ENCODE results near the gene MAGI3. TPM values are rescaled to one million over a fixed set of nuclear protein-coding genes. Genes with fewer than 3 reads are reported as not detected.

MAGI3 gene
- polyA plus RNA-seq: 10 to 100 TPM in 1 of 2 donors, 1 to 10 TPM in 1; 7.8 to 11.7 TPM

DNA sequence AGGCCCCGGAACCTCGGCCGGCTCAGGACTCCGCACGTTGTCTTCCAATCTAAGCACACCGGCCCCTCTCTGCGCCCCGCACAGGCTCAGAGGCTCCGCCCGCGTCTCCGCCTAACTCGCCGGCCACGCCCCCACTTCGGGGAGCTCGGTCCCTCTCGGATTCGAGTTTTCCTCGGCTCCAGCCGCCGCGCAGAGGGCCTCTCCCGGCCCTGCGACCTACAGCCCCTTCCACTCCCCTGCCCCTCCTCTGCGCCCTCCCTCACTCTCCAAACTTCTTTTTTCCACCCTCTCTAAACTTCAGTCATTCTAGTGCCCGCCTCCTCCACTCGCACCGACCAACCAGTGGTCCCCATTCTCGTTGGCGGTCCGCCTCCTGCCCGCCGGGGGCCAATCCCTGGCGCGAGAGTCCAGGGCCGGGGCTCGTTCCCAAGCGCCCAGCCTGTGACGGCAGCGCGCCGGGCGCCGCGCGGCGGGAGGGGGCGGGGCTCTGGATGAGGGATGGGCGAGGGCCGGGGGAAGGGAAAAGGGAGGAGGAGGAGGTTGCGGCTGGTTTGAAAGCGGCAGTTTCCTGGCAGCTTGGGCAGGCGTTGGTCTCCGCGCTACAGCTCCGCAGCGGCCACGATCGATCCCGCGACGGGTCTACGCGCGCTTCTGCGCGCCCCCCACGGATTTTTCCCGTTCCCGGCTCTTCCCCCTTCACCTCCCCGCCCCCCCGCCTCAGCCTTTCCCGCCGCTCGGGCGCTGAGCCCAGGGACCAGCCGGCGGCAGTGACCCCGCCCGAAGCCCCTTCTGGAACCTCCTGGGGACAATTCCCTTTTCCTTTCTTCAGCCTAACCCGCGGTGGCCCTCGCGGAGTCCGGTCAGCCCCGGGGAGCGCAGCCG, at the start of gene MAGI3:
Gene MAGI3 (plus strand): TSS at position 563 of the 882 bp plus-strand sequence. CDS start 519 bp downstream, outside the sequence.
- 0 to 1% methylated on average over 89 of the region's 89 CpGs for whole genome bisulfite sequencing, 2 donors
- peak within 1 kb of the TSS; percentile 80 to 85 for H3K4me3 ChIP-seq (ENCODE audit: low read depth in 1 of 2, low read length in 2 of 2)
- no peaks in the 10 kb centered on the region for H3K27me3 ChIP-seq (ENCODE audit: control insufficient read depth in 1 of 2, insufficient read depth in 2 of 2, low read length in 2 of 2)
- no peaks in the 10 kb centered on the region for H3K36me3 ChIP-seq (ENCODE audit: control insufficient read depth in 2 of 2, insufficient read depth in 2 of 2, low read length in 1 of 2)
- peaks cover 0 to 2% of the 10 kb centered on the region in 2 donors for H3K9me3 ChIP-seq (ENCODE audit: control insufficient read depth in 2 of 2, insufficient read depth in 1 of 2, low read depth in 1 of 2, low read length in 1 of 2)
- peak within 1 kb of the TSS; percentile 86 to 94 for H3K27ac ChIP-seq (ENCODE audit: low read depth in 2 of 2, low read length in 1 of 2)
- H3K4me1 ChIP-seq (ENCODE audit: control insufficient read depth in 2 of 2, insufficient read depth in 2 of 2, low read length in 1 of 2): no peaks in the 10 kb centered on the region

DNA sequence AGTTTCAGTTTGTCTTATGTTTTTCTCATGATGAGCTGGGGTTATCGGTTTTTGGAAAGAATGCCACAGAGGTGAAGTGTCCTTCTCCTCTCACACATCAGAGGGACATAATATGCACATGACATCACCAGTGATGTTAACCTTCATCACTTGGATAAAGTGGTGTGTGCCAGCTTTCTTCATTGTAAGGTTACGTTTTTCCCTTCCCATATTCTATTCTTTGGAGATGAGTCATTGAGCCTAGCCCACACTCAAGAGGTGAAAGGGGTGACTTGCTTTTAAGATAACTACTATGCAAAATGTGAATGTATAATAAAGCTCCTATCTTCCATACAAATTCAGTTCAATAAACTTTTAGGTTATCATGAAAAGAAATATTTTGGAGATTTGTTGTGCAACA, 36.7 kb upstream of the MAGI3 start:
- Histone ChIP-seq H3K27me3 (ENCODE audit: control insufficient read depth in 1 of 2, insufficient read depth in 2 of 2, low read length in 2 of 2) (no peaks in the 10 kb centered on the region), H3K27ac (ENCODE audit: low read depth in 2 of 2, low read length in 1 of 2) (no peak overlapping the region)
- WGBS, 2 donors: 56 to 57% methylated on average over 2 of the region's 2 CpGs

DNA sequence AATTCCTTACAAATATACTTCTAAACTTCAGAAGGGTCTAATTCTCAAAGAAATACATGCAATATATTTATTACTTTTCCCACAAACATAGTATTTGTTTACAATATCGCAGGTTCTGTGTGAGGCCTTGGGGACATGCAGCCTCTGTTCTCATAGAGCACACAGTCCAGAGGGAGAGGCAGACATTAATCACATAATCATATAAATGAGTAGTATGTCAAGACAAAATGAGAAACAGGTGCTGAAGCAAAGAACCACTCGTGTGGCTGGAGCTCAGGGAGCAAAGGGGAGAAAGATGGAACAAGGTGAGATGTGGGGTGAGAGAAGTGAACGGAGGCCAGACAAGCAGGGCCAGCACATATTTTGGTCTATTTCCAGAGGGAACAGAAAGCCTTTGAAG, 26.4 kb upstream of the MAGI3 start:
- Histone ChIP-seq H3K4me3 (ENCODE audit: low read depth in 1 of 2, low read length in 2 of 2) (no peak overlapping the region), H3K9me3 (ENCODE audit: control insufficient read depth in 2 of 2, insufficient read depth in 1 of 2, low read depth in 1 of 2, low read length in 1 of 2) (no peaks in the 10 kb centered on the region), H3K36me3 (ENCODE audit: control insufficient read depth in 2 of 2, insufficient read depth in 2 of 2, low read length in 1 of 2) (no peaks in the 10 kb centered on the region), H3K4me1 (ENCODE audit: control insufficient read depth in 2 of 2, insufficient read depth in 2 of 2, low read length in 1 of 2) (no peaks in the 10 kb centered on the region), H3K27me3 (ENCODE audit: control insufficient read depth in 1 of 2, insufficient read depth in 2 of 2, low read length in 2 of 2) (no peaks in the 10 kb centered on the region), H3K27ac (ENCODE audit: low read depth in 2 of 2, low read length in 1 of 2) (no peak overlapping the region)
- 54 to 60% methylated on average over 3 of the region's 3 CpGs for WGBS, 2 donors

More for the DNA sequence above, 36.7 kb upstream of the MAGI3 start:
- Histone ChIP-seq H3K9me3 (ENCODE audit: control insufficient read depth in 2 of 2, insufficient read depth in 1 of 2, low read depth in 1 of 2, low read length in 1 of 2) (no peaks in the 10 kb centered on the region), H3K4me1 (ENCODE audit: control insufficient read depth in 2 of 2, insufficient read depth in 2 of 2, low read length in 1 of 2) (no peaks in the 10 kb centered on the region), H3K36me3 (ENCODE audit: control insufficient read depth in 2 of 2, insufficient read depth in 2 of 2, low read length in 1 of 2) (no peaks in the 10 kb centered on the region), H3K4me3 (ENCODE audit: low read depth in 1 of 2, low read length in 2 of 2) (no peak overlapping the region)

DNA sequence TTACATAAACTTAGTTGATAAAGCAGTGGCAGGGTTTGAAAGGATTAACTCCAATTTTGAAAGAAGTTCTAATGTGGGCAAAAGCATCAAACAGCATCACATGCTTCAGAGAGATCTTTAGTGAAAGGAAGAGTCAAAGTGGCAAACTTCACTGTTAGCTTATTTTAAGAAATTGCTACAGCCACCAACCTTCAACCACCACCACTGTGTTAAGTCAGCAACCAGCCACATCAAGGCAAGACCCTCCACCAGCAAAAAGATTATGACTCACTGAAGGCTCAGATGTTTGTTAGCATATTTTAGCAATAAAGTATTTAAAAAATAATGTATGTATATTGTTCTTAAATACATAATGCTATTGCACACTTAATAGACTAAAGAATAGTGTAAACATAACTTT, 21.3 kb upstream of the MAGI3 start:
- Histone ChIP-seq H3K4me3 (ENCODE audit: low read depth in 1 of 2, low read length in 2 of 2) (no peak overlapping the region), H3K36me3 (ENCODE audit: control insufficient read depth in 2 of 2, insufficient read depth in 2 of 2, low read length in 1 of 2) (no peaks in the 10 kb centered on the region), H3K27ac (ENCODE audit: low read depth in 2 of 2, low read length in 1 of 2) (no peak overlapping the region), H3K27me3 (ENCODE audit: control insufficient read depth in 1 of 2, insufficient read depth in 2 of 2, low read length in 2 of 2) (no peaks in the 10 kb centered on the region), H3K4me1 (ENCODE audit: control insufficient read depth in 2 of 2, insufficient read depth in 2 of 2, low read length in 1 of 2) (no peaks in the 10 kb centered on the region), H3K9me3 (ENCODE audit: control insufficient read depth in 2 of 2, insufficient read depth in 1 of 2, low read depth in 1 of 2, low read length in 1 of 2) (no peaks in the 10 kb centered on the region)

DNA sequence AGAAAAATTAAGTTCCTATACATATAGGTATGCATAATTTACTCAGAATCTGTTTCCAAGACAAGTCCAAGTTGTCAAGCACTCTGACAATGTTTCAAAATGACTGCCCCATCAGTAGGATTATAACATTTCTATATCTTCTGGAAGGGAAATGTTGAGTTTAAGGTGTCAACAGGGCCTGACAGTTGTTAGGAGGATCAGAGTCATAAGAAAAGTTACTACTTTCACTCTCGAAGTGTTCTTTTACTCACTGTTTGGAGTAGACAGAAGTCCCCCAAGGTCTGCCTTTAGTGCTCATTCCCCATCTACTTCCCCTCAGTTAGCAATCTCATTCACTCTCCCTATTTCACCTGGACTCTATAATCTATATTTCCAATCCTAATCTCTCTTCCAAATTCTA, 20.6 kb upstream of the MAGI3 start:
- H3K27me3 ChIP-seq (ENCODE audit: control insufficient read depth in 1 of 2, insufficient read depth in 2 of 2, low read length in 2 of 2): no peaks in the 10 kb centered on the region
- H3K27ac ChIP-seq (ENCODE audit: low read depth in 2 of 2, low read length in 1 of 2): no peak overlapping the region
- no peak overlapping the region for H3K4me3 ChIP-seq (ENCODE audit: low read depth in 1 of 2, low read length in 2 of 2)
- 78 to 86% methylated on average over 1 of the region's 1 CpG for whole genome bisulfite sequencing, 2 donors
- no peaks in the 10 kb centered on the region for H3K36me3 ChIP-seq (ENCODE audit: control insufficient read depth in 2 of 2, insufficient read depth in 2 of 2, low read length in 1 of 2)
- H3K9me3 ChIP-seq (ENCODE audit: control insufficient read depth in 2 of 2, insufficient read depth in 1 of 2, low read depth in 1 of 2, low read length in 1 of 2): no peaks in the 10 kb centered on the region
- H3K4me1 ChIP-seq (ENCODE audit: control insufficient read depth in 2 of 2, insufficient read depth in 2 of 2, low read length in 1 of 2): no peaks in the 10 kb centered on the region

DNA sequence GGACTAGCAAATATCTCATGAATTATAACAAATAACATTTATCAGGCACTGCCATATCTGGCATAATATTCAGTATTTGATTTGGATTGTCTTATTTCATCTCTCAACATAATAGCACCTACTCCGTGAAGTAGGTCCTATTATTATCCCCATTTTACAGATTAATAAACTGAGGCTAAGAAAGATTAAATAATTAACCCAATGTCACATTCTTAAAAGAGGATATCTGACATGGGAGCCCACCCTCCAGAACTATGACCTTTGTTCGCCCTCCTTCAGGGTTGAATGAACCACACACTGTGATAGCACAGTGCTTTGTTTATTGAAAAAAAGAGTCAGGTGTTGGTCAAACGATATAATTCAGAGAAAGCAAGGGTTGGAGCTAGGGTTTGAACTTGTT, 19.4 kb upstream of the MAGI3 start:
- Histone ChIP-seq H3K4me3 (ENCODE audit: low read depth in 1 of 2, low read length in 2 of 2) (no peak overlapping the region), H3K9me3 (ENCODE audit: control insufficient read depth in 2 of 2, insufficient read depth in 1 of 2, low read depth in 1 of 2, low read length in 1 of 2) (no peaks in the 10 kb centered on the region), H3K36me3 (ENCODE audit: control insufficient read depth in 2 of 2, insufficient read depth in 2 of 2, low read length in 1 of 2) (no peaks in the 10 kb centered on the region), H3K4me1 (ENCODE audit: control insufficient read depth in 2 of 2, insufficient read depth in 2 of 2, low read length in 1 of 2) (no peaks in the 10 kb centered on the region), H3K27ac (ENCODE audit: low read depth in 2 of 2, low read length in 1 of 2) (no peak overlapping the region), H3K27me3 (ENCODE audit: control insufficient read depth in 1 of 2, insufficient read depth in 2 of 2, low read length in 2 of 2) (no peaks in the 10 kb centered on the region)
- 77 to 84% methylated on average over 3 of the region's 3 CpGs for WGBS, 2 donors

DNA sequence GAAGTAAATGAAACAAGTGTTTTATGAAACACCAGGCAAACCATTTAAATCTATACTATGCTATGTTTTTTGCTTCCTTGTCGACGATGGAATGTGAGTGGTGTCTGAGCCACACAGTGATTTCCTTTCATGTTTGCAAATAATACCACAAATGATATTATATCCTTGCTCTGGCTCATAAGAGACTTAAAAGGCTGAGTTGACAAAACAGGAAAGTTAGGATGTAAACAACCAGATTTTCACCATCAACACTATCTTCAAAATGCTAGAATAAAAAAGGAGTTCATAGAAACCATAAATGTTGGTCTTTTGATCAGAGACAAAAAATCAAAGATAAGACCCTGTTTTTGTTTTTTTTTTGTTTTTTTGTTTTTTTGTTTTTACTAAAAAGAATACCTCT, 17.8 kb upstream of the MAGI3 start:
- Histone ChIP-seq H3K4me1 (ENCODE audit: control insufficient read depth in 2 of 2, insufficient read depth in 2 of 2, low read length in 1 of 2) (no peaks in the 10 kb centered on the region), H3K4me3 (ENCODE audit: low read depth in 1 of 2, low read length in 2 of 2) (no peak overlapping the region), H3K27ac (ENCODE audit: low read depth in 2 of 2, low read length in 1 of 2) (no peak overlapping the region), H3K36me3 (ENCODE audit: control insufficient read depth in 2 of 2, insufficient read depth in 2 of 2, low read length in 1 of 2) (no peaks in the 10 kb centered on the region), H3K9me3 (ENCODE audit: control insufficient read depth in 2 of 2, insufficient read depth in 1 of 2, low read depth in 1 of 2, low read length in 1 of 2) (no peaks in the 10 kb centered on the region), H3K27me3 (ENCODE audit: control insufficient read depth in 1 of 2, insufficient read depth in 2 of 2, low read length in 2 of 2) (no peaks in the 10 kb centered on the region)
- 79 to 83% methylated on average over 2 of the region's 2 CpGs for WGBS, 2 donors

DNA sequence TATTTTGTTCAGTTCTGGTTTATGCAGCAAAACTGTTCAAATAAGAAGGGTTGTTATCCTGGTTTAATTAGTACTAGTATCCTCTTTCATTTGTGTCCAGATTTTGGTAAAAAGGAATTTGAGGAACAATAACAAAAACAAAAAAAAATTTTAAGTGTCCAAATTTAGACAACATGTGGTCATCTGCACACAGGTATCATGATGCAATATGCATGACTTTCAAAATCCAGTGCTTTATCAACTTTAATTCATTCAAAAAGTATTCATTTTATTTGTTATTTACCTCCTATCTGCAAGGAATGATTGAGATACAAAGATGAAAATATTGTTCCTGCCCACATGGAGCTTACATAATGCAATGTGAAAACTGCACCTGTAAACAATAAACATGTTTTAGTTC, 16.7 kb upstream of the MAGI3 start:
- H3K27me3 ChIP-seq (ENCODE audit: control insufficient read depth in 1 of 2, insufficient read depth in 2 of 2, low read length in 2 of 2): no peaks in the 10 kb centered on the region
- H3K9me3 ChIP-seq (ENCODE audit: control insufficient read depth in 2 of 2, insufficient read depth in 1 of 2, low read depth in 1 of 2, low read length in 1 of 2): no peaks in the 10 kb centered on the region
- no peak overlapping the region for H3K4me3 ChIP-seq (ENCODE audit: low read depth in 1 of 2, low read length in 2 of 2)
- no peaks in the 10 kb centered on the region for H3K36me3 ChIP-seq (ENCODE audit: control insufficient read depth in 2 of 2, insufficient read depth in 2 of 2, low read length in 1 of 2)
- H3K27ac ChIP-seq (ENCODE audit: low read depth in 2 of 2, low read length in 1 of 2): no peak overlapping the region
- no peaks in the 10 kb centered on the region for H3K4me1 ChIP-seq (ENCODE audit: control insufficient read depth in 2 of 2, insufficient read depth in 2 of 2, low read length in 1 of 2)

DNA sequence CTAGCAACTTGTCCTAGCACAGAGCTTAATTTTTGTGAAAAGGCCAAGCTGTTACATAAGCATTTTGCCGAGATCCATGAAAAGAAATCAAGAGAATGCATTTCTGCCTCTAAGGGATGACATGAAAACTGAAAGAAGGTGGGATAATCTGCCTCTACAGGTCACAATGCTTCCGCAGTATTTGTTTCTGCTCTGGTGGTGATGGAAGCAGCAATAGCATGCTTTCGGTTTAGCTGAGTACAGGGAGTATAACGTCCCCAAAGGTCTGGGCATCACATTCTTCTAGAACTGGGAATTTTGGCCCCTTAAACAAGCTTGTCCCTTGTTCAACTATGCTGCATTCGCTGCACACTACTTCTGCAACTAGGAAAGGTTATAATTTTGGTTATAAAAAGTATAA, 14.4 kb upstream of the MAGI3 start:
- no peak overlapping the region for H3K27ac ChIP-seq (ENCODE audit: low read depth in 2 of 2, low read length in 1 of 2)
- no peaks in the 10 kb centered on the region for H3K4me1 ChIP-seq (ENCODE audit: control insufficient read depth in 2 of 2, insufficient read depth in 2 of 2, low read length in 1 of 2)
- H3K4me3 ChIP-seq (ENCODE audit: low read depth in 1 of 2, low read length in 2 of 2): peak overlapping the region in 1 of 2 donors; percentile 13
- H3K27me3 ChIP-seq (ENCODE audit: control insufficient read depth in 1 of 2, insufficient read depth in 2 of 2, low read length in 2 of 2): no peaks in the 10 kb centered on the region
- WGBS, 2 donors: 31 to 44% methylated on average over 5 of the region's 5 CpGs
- no peaks in the 10 kb centered on the region for H3K9me3 ChIP-seq (ENCODE audit: control insufficient read depth in 2 of 2, insufficient read depth in 1 of 2, low read depth in 1 of 2, low read length in 1 of 2)
- no peaks in the 10 kb centered on the region for H3K36me3 ChIP-seq (ENCODE audit: control insufficient read depth in 2 of 2, insufficient read depth in 2 of 2, low read length in 1 of 2)

DNA sequence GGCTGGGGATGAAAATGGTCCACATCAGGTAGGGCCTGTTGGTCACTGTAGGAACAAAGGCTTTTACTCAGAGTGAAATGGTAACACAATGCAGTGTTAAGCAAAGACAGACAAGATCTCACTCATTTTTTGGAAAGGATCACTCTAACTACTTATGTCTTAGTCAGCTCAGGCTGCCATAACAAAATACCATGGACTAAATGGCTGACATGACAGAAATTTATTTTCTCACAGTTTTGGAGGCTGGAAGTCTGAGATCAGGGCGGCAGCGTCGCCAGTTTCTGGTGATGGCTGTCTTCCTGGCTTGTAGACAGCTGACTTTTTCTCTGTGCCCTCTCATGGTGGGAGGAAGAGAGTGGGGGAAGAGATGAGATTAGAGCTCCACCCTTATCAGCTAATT, 10.2 kb upstream of the MAGI3 start:
- WGBS, 2 donors: 91 to 98% methylated on average over 3 of the region's 3 CpGs

More for the DNA sequence above, 10.2 kb upstream of the MAGI3 start:
- Histone ChIP-seq H3K9me3 (ENCODE audit: control insufficient read depth in 2 of 2, insufficient read depth in 1 of 2, low read depth in 1 of 2, low read length in 1 of 2) (no peaks in the 10 kb centered on the region), H3K27me3 (ENCODE audit: control insufficient read depth in 1 of 2, insufficient read depth in 2 of 2, low read length in 2 of 2) (no peaks in the 10 kb centered on the region), H3K4me1 (ENCODE audit: control insufficient read depth in 2 of 2, insufficient read depth in 2 of 2, low read length in 1 of 2) (no peaks in the 10 kb centered on the region), H3K36me3 (ENCODE audit: control insufficient read depth in 2 of 2, insufficient read depth in 2 of 2, low read length in 1 of 2) (no peaks in the 10 kb centered on the region), H3K27ac (ENCODE audit: low read depth in 2 of 2, low read length in 1 of 2) (no peak overlapping the region), H3K4me3 (ENCODE audit: low read depth in 1 of 2, low read length in 2 of 2) (no peak overlapping the region)
